Measurements from ENCODE around the gene MED12. TPM values are rescaled to one million over a fixed set of nuclear protein-coding genes. Genes with fewer than 3 reads are reported as not detected.

The MED12 gene
- total and polyA plus RNA-seq, 2 donors from 2014 or later: 5.2 to 42.7 TPM

- no peak overlapping the region for H3K4me3 ChIP-seq (ENCODE audit: low read length in 3 of 3)
- TF ChIP-seq CTCF (IDR thresholded peaks at IDR 0.05; ENCODE audit: borderline replicate concordance, extremely low read depth, insufficient read depth): no peak
- no peaks in the 10 kb centered on the region for H3K9me3 ChIP-seq (ENCODE audit: control insufficient read depth in 2 of 3, insufficient read depth in 1 of 3, low read length in 3 of 3)
- DNase-seq (no peak), FAIRE-seq (no peak)
- H3K4me1 ChIP-seq (ENCODE audit: control insufficient read depth in 2 of 3, insufficient read depth in 2 of 3, low read depth in 1 of 3, low read length in 3 of 3): peaks cover 0 to 6% (median 0%) of the 10 kb centered on the region in 3 donors
- intact Hi-C loops (cut with DNase I): no loop called here
- no peak overlapping the region for H3K27ac ChIP-seq (ENCODE audit: low read depth in 2 of 2, low read length in 2 of 2)
- no peaks in the 10 kb centered on the region for H3K27me3 ChIP-seq (ENCODE audit: control insufficient read depth, insufficient read depth, low read length)
- no peak overlapping the region for H3K9ac ChIP-seq (ENCODE audit: low read length in 3 of 3)
- peaks cover 0 to 7% (median 2%) of the 10 kb centered on the region in 3 donors for H3K36me3 ChIP-seq (ENCODE audit: control insufficient read depth in 2 of 3, insufficient read depth in 3 of 3, low read length in 3 of 3)
Observed at GRCh38 chrX:71143508-71143907, 25.1 kb downstream of the MED12 start.

- Histone ChIP-seq H3K36me3 (ENCODE audit: control insufficient read depth in 2 of 3, insufficient read depth in 3 of 3, low read length in 3 of 3) (no peaks in the 10 kb centered on the region), H3K4me3 (ENCODE audit: low read length in 3 of 3) (peak within 1 kb of the TSS in 2 of 3 donors; percentile 13 to 30), H3K27ac (ENCODE audit: low read depth in 2 of 2, low read length in 2 of 2) (no peak within 1 kb of the TSS), H3K27me3 (ENCODE audit: control insufficient read depth, insufficient read depth, low read length) (no peaks in the 10 kb centered on the region), H3K4me1 (ENCODE audit: control insufficient read depth in 2 of 3, insufficient read depth in 2 of 3, low read depth in 1 of 3, low read length in 3 of 3) (peaks cover 0 to 6% (median 0%) of the 10 kb centered on the region in 3 donors), H3K9me3 (ENCODE audit: control insufficient read depth in 2 of 3, insufficient read depth in 1 of 3, low read length in 3 of 3) (no peaks in the 10 kb centered on the region), H3K9ac (ENCODE audit: low read length in 3 of 3) (no peak within 1 kb of the TSS)
- no peak for TF ChIP-seq CTCF (IDR thresholded peaks at IDR 0.05; ENCODE audit: borderline replicate concordance, extremely low read depth, insufficient read depth)
- DNase-seq: peak in 3 of 5 donors; percentile 33 to 62 (median 42)
- FAIRE-seq: no peak
- intact Hi-C loops (cut with DNase I): no loop called here
Observed at GRCh38 chrX:71144651-71145050, 26.3 kb downstream of the MED12 start, which contains the start of gene NLGN3. Gene NLGN3, plus strand, starts transcription at chrX:71144841. Its CDS starts 2,909 bp downstream, at chrX:71147750.

GRCh38 chrX:71147496-71148277 is 29.3 kb downstream of the MED12 start:
- no peaks in the 10 kb centered on the region for H3K9me3 ChIP-seq (ENCODE audit: control insufficient read depth in 2 of 3, insufficient read depth in 1 of 3, low read length in 3 of 3)
- H3K9ac ChIP-seq (ENCODE audit: low read length in 3 of 3): no peak overlapping the region
- H3K4me1 ChIP-seq (ENCODE audit: control insufficient read depth in 2 of 3, insufficient read depth in 2 of 3, low read depth in 1 of 3, low read length in 3 of 3): peaks cover 0 to 6% (median 0%) of the 10 kb centered on the region in 3 donors
- FAIRE-seq (no peak), DNase-seq (no peak)
- H3K27me3 ChIP-seq (ENCODE audit: control insufficient read depth, insufficient read depth, low read length): no peaks in the 10 kb centered on the region
- H3K27ac ChIP-seq (ENCODE audit: low read depth in 2 of 2, low read length in 2 of 2): no peak overlapping the region
- no peaks in the 10 kb centered on the region for H3K36me3 ChIP-seq (ENCODE audit: control insufficient read depth in 2 of 3, insufficient read depth in 3 of 3, low read length in 3 of 3)
- intact Hi-C loops (cut with DNase I): no loop called here
- TF ChIP-seq CTCF (IDR thresholded peaks at IDR 0.05; ENCODE audit: borderline replicate concordance, extremely low read depth, insufficient read depth): no peak
- no peak overlapping the region for H3K4me3 ChIP-seq (ENCODE audit: low read length in 3 of 3)

Measured in kidney (tissue), 14 donors.